ENCODE results near the gene NRXN3.
"Not testable (repeated sequence)": the region's sequence is repeated elsewhere in the genome, so short reads cannot be mapped to it uniquely, and the experiment has no call there.

The NRXN3 gene

GRCh38 chr14:78566026-78566858 is 396.1 kb downstream of the NRXN3 start:
- peak; percentile 55 for DNase-seq (ENCODE audit: low spot score)
- TF ChIP-seq CTCF (IDR thresholded peaks at IDR 0.05; ENCODE audit: extremely low read depth, missing control alignments): peak; percentile 74

GRCh38 chr14:78566859-78567172 is 396.6 kb downstream of the NRXN3 start:
- TF ChIP-seq CTCF (IDR thresholded peaks at IDR 0.05; ENCODE audit: extremely low read depth, missing control alignments): no peak
- no peak for DNase-seq (ENCODE audit: low spot score)

- TF ChIP-seq CTCF (IDR thresholded peaks at IDR 0.05; ENCODE audit: extremely low read depth, missing control alignments): no peak
- DNase-seq (ENCODE audit: low spot score): no peak
These were observed 397.2 kb downstream of the NRXN3 start for GRCh38 chr14:78567343-78567742.

- DNase-seq (ENCODE audit: low spot score): not testable (repeated sequence)
These were observed 403.6 kb downstream of the NRXN3 start for GRCh38 chr14:78573736-78574135.

- TF ChIP-seq CTCF (IDR thresholded peaks at IDR 0.05; ENCODE audit: extremely low read depth, missing control alignments): no peak
- no peak for DNase-seq (ENCODE audit: low spot score)
These were observed 406.4 kb downstream of the NRXN3 start for GRCh38 chr14:78576437-78577166.

- DNase-seq (ENCODE audit: low spot score): no peak
- TF ChIP-seq CTCF (IDR thresholded peaks at IDR 0.05; ENCODE audit: extremely low read depth, missing control alignments): no peak
These were observed 411.1 kb downstream of the NRXN3 start for GRCh38 chr14:78581229-78581628.

DNA sequence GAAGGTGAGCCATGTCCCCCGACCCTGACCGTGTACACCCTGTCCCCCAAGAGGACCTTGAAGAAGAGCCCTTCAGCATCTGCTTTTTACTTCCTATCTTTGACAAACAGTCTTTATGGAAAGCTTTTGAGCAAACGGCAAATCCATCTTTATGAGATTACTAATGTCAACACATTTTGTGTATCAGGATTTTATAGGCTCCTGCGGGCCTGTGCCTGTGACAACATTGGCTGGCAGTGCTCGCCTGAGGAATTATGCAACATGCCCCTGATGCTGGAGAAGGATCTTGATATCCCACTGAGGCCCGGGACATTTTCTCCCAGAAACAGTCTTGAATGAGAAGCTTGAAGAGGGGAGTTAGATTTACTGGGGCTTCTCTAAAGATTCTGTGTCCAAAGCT is 416.5 kb downstream of the NRXN3 start:
- TF ChIP-seq CTCF (IDR thresholded peaks at IDR 0.05; ENCODE audit: extremely low read depth, missing control alignments): no peak
- DNase-seq (ENCODE audit: low spot score): no peak

Measured in GM20000 (cell line).